ENCODE results near the gene MALRD1. TPM values are rescaled to one million over a fixed set of nuclear protein-coding genes. Genes with fewer than 3 reads are reported as not detected.

The MALRD1 gene
- total RNA-seq, 1 donor from 2014 or later, result 0.45 TPM

DNA sequence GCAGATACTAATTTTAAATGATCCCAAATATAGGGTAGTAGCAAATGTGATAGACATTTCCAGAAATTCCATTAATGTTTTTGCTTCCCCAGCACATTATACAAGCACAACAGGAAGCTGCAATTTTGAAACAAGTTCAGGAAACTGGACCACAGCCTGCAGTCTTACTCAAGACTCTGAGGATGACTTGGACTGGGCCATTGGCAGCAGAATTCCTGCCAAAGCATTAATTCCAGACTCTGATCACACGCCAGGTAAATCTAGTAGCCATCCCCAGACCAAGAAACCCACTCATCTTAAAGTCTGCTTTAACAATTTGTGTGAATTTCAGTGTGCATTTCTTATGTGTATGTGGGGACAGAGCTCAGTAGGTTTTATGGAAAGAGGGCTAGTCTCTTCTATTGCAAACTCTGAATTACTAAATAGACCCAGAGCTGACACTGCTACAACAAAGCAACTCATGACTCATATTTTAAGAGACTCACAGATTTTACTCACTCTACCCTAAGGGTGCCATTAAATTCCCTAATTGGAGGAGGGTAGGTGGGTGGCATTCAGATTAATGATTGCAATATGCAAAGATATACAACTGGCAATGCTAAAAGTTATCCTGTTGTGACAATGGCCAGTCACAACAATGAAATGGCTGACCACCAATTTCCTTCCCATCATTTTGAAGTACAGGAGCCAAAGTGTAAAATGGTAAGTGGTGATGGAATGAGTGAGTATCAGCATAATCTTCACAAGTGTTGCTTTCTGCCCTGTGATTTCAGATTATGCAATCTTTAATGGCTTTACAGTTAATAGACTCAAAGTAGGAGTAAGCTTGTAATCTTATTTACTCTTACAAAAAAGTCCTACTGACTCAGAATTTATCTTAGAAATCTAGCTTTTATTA lies 450.0 kb downstream of the MALRD1 start:
- no peak for FAIRE-seq
- H3K9me3 Mint-ChIP-seq (ENCODE audit: unreplicated experiment), result no peaks in the 10 kb centered on the region
- no peaks in the 10 kb centered on the region for H3K9me3 ChIP-seq (ENCODE audit: insufficient read depth, low read depth, low read length)

DNA sequence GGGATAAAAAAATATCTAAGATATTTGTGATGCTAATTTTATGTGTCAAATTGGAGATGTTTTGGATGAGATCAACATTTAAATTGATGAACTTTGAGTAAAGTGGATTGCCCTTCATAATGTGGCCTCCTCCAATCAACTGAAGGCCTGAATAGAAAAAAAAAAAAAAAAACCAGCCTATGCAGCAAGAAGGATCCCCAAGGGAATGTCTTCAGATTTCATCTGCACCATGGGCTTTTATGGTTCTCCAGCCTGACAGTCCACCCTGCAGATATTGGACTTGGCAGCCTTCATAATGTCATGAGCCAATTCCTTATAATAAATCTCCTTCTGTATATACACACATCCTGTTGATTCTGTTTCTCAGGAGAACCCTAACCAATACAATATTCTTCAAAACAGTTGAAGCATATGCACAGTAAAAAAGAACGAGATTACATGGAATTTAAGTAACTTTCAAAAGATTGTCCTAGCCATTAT lies 450.7 kb downstream of the MALRD1 start:
- Histone ChIP-seq H3K79me2 (ENCODE audit: insufficient read depth, low read length) (no peaks in the 10 kb centered on the region), H3K9me3 (ENCODE audit: insufficient read depth, low read depth, low read length) (no peaks in the 10 kb centered on the region), H3K27ac (ENCODE audit: low read depth, low read length) (no peak overlapping the region), H3K9ac (ENCODE audit: low read length) (no peak overlapping the region), H2AFZ (ENCODE audit: low read depth, low read length) (no peak overlapping the region), H3K4me3 (ENCODE audit: insufficient read depth, low read depth, low read length) (no peak overlapping the region), H3K4me2 (ENCODE audit: low read length) (no peak overlapping the region), H3K36me3 (ENCODE audit: insufficient read depth, low read length) (no peaks in the 10 kb centered on the region), H3K27me3 (ENCODE audit: insufficient read depth, low read length) (no peaks in the 10 kb centered on the region), H3K4me1 (ENCODE audit: insufficient read depth, low read length) (no peaks in the 10 kb centered on the region), H4K20me1 (ENCODE audit: insufficient read depth, low read length) (no peaks in the 10 kb centered on the region)
- Mint-ChIP-seq H3K4me3 (ENCODE audit: unreplicated experiment) (no peak overlapping the region), H3K4me1 (ENCODE audit: low read depth, unreplicated experiment) (no peaks in the 10 kb centered on the region), H3K27me3 (ENCODE audit: low read depth, unreplicated experiment) (no peaks in the 10 kb centered on the region), H3K9me3 (ENCODE audit: unreplicated experiment) (no peaks in the 10 kb centered on the region), H3K36me3 (ENCODE audit: low read depth, unreplicated experiment) (no peaks in the 10 kb centered on the region), H3K27ac (ENCODE audit: unreplicated experiment) (no peak overlapping the region)
- no peak for TF ChIP-seq EZH2 (IDR thresholded peaks at IDR 0.05; ENCODE audit: insufficient read depth, low read length)
- TF ChIP-seq, protein P1, sequence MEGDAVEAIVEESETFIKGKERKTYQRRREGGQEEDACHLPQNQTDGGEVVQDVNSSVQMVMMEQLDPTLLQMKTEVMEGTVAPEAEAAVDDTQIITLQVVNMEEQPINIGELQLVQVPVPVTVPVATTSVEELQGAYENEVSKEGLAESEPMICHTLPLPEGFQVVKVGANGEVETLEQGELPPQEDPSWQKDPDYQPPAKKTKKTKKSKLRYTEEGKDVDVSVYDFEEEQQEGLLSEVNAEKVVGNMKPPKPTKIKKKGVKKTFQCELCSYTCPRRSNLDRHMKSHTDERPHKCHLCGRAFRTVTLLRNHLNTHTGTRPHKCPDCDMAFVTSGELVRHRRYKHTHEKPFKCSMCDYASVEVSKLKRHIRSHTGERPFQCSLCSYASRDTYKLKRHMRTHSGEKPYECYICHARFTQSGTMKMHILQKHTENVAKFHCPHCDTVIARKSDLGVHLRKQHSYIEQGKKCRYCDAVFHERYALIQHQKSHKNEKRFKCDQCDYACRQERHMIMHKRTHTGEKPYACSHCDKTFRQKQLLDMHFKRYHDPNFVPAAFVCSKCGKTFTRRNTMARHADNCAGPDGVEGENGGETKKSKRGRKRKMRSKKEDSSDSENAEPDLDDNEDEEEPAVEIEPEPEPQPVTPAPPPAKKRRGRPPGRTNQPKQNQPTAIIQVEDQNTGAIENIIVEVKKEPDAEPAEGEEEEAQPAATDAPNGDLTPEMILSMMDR (IDR thresholded peaks at IDR 0.05; ENCODE audit: insufficient read depth, low read depth, low read length), result no peak
- FAIRE-seq (no peak), DNase-seq (ENCODE audit: low read depth) (no peak)

More for the DNA sequence above, 450.0 kb downstream of the MALRD1 start:
- TF ChIP-seq EZH2 (IDR thresholded peaks at IDR 0.05; ENCODE audit: insufficient read depth, low read length), result no peak
- TF ChIP-seq, protein P1 (IDR thresholded peaks at IDR 0.05; ENCODE audit: insufficient read depth, low read depth, low read length), result no peak
- H4K20me1 ChIP-seq (ENCODE audit: insufficient read depth, low read length), result no peaks in the 10 kb centered on the region
- no peak overlapping the region for H3K4me3 Mint-ChIP-seq (ENCODE audit: unreplicated experiment)
- no peak overlapping the region for H3K4me2 ChIP-seq (ENCODE audit: low read length)
- no peak overlapping the region for H3K9ac ChIP-seq (ENCODE audit: low read length)
- no peaks in the 10 kb centered on the region for H3K27me3 ChIP-seq (ENCODE audit: insufficient read depth, low read length)
- no peak for DNase-seq (ENCODE audit: low read depth)
- no peaks in the 10 kb centered on the region for H3K4me1 Mint-ChIP-seq (ENCODE audit: low read depth, unreplicated experiment)
- H2AFZ ChIP-seq (ENCODE audit: low read depth, low read length), result no peak overlapping the region
- H3K4me1 ChIP-seq (ENCODE audit: insufficient read depth, low read length), result no peaks in the 10 kb centered on the region
- no peaks in the 10 kb centered on the region for H3K36me3 Mint-ChIP-seq (ENCODE audit: low read depth, unreplicated experiment)
- H3K27me3 Mint-ChIP-seq (ENCODE audit: low read depth, unreplicated experiment), result no peaks in the 10 kb centered on the region
- no peak overlapping the region for H3K27ac ChIP-seq (ENCODE audit: low read depth, low read length)
- no peaks in the 10 kb centered on the region for H3K36me3 ChIP-seq (ENCODE audit: insufficient read depth, low read length)
- no peaks in the 10 kb centered on the region for H3K79me2 ChIP-seq (ENCODE audit: insufficient read depth, low read length)
- no peak overlapping the region for H3K4me3 ChIP-seq (ENCODE audit: insufficient read depth, low read depth, low read length)
- no peak overlapping the region for H3K27ac Mint-ChIP-seq (ENCODE audit: unreplicated experiment)

DNA sequence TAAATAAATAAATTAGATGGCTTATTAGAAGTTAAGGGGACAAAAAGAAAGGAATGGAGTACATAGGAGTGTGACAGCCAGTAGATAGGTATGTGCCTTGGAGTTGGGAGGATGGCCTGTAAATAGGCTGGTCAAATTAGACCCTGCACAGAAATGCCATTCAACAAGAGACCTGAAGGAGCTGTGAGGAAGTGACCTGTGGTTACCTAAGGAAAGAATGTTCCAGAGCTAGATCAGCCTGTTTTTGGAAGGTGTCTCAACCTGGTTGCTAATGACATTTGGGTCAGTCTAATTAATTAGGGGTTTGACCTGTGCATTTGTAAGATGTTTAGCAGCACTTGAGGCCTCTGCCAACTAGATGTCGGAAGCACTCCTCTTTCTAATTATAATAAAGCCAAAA lies 452.4 kb downstream of the MALRD1 start:
- H3K9ac ChIP-seq (ENCODE audit: low read length), result no peak overlapping the region
- H3K4me3 ChIP-seq (ENCODE audit: insufficient read depth, low read depth, low read length), result no peak overlapping the region
- no peaks in the 10 kb centered on the region for H3K79me2 ChIP-seq (ENCODE audit: insufficient read depth, low read length)
- DNase-seq (ENCODE audit: low read depth) (no peak), FAIRE-seq (no peak)
- Mint-ChIP-seq H3K4me3 (ENCODE audit: unreplicated experiment) (no peak overlapping the region), H3K36me3 (ENCODE audit: low read depth, unreplicated experiment) (no peaks in the 10 kb centered on the region), H3K9me3 (ENCODE audit: unreplicated experiment) (no peaks in the 10 kb centered on the region), H3K4me1 (ENCODE audit: low read depth, unreplicated experiment) (no peaks in the 10 kb centered on the region), H3K27me3 (ENCODE audit: low read depth, unreplicated experiment) (no peaks in the 10 kb centered on the region), H3K27ac (ENCODE audit: unreplicated experiment) (no peak overlapping the region)
- H4K20me1 ChIP-seq (ENCODE audit: insufficient read depth, low read length), result no peaks in the 10 kb centered on the region
- H3K36me3 ChIP-seq (ENCODE audit: insufficient read depth, low read length), result no peaks in the 10 kb centered on the region
- TF ChIP-seq, protein P1 (IDR thresholded peaks at IDR 0.05; ENCODE audit: insufficient read depth, low read depth, low read length), result no peak
- TF ChIP-seq EZH2 (IDR thresholded peaks at IDR 0.05; ENCODE audit: insufficient read depth, low read length), result no peak
- peaks cover 4% of the 10 kb centered on the region for H3K9me3 ChIP-seq (ENCODE audit: insufficient read depth, low read depth, low read length)
- no peak overlapping the region for H3K4me2 ChIP-seq (ENCODE audit: low read length)
- no peak overlapping the region for H3K27ac ChIP-seq (ENCODE audit: low read depth, low read length)
- no peak overlapping the region for H2AFZ ChIP-seq (ENCODE audit: low read depth, low read length)
- no peaks in the 10 kb centered on the region for H3K27me3 ChIP-seq (ENCODE audit: insufficient read depth, low read length)
- no peaks in the 10 kb centered on the region for H3K4me1 ChIP-seq (ENCODE audit: insufficient read depth, low read length)
